NCI-H774 (cell line): ENCODE data around the gene TCEAL4.

Experiments
- DNase-seq: peaks from one replicate; lab custom pipeline; 2025; lab: John Stamatoyannopoulos, UW

TCEAL4 gene

DNA sequence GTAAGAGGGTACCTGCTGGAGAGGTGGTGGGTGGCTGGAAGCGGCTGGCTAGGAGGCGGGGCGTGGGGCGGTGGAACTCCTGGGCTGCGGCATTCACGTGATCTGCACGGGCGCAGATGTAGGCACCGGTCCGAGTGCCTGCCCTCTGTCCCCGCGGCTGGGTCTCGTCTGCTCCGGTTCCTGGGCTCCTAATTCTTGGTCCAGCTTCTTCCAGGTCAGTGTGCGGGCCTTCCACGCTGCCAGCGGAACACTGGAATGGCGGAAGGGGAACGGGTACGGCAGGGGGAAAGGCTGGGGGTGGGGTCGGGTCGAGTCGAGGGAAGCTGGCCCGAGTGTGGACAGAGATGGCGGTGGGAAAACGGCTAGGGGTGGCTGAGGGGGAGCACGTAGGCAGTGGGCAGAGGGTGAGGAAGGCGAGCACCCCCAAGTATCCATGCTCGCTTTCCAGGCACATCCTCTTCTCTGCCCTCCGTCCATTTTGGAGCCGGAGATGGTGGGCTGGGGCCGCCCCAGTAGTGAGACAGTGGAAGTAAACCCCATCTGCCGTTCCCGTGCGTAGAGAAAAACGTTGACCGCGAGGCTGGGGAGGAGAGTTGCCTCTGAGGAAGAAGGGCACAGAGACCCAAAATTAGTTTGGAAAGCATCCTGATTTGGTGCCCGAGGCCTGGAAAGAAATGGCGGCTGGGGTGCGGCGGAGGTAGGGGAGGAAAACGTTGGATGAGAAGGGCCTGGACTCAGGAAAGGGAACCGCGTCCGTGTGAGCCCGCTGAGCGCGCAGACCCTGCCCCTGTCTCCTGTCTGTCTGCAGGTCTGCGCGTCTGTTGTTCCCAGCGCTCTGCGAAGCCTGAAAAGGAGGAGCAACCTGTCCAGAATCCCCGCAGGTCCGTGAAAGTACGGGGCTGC, at the start of gene TCEAL4:
Gene TCEAL4 (plus strand): TSS at position 105 of the 903 bp plus-strand sequence. CDS start 1,161 bp downstream, outside the sequence.
- DNase-seq, result peak; percentile 4

DNA sequence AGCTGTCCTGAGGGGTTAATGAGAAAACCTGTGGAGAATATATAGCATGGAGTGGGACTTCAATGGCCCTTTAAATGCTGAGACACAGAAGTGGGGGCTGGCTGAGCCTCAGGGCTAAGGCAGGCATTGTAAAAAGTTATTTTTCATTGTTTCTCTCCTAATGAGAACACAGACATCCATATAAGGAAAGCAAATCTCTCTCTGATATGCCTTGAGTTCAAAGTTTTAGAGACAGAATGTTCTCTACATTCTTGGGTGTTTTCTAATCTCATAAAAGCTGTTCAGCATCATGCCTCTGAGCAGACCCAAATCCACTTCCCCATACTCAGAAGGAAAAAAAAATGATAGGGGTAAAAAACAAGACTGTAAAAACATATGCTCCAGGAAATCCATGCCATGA, 49.2 kb upstream of the TCEAL4 start:
- DNase-seq, result no peak

DNA sequence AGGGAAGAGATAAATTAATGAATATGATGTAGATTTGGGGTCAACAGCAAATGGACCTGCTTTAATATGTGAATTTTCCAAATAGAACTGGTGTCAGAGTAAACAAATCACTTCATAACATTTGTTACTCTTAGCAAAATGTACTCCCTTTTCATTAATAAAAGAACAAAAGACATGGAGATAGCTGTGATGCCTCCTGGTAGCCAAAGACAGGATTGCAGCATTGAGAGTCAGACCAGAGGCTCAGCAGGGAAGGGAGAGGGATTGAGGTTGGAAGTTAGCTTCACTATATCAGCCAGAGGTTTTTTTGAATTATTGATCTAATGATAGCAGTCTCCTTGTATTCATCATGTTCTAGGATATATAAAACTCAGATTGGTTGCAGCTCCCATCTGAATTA, 48.6 kb upstream of the TCEAL4 start:
- DNase-seq, result no peak

DNA sequence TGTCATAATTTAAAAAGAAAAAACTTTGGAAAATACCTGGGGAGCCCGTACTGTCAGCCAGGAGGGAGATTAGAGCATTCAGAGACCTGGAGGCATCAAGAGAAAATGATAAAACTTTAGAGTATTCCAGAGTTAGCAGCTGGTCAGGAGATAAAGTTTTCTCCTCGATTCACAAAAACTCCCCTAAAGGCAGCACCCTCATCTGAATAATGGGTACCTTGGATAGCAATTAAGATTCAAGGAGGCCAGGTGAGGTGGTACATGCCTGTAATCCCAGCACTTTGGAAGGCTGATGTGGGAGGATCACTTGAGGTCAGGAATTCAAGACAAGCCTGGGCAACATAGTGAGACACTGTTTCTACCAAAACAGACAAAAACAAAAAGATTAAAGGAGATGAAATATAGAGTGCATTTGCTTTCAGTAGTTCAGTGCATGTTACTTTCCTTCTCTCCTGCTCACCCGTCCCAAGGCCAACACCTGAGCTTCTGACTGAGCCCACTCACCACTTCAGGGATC, 47.4 kb upstream of the TCEAL4 start:
- no peak for DNase-seq

DNA sequence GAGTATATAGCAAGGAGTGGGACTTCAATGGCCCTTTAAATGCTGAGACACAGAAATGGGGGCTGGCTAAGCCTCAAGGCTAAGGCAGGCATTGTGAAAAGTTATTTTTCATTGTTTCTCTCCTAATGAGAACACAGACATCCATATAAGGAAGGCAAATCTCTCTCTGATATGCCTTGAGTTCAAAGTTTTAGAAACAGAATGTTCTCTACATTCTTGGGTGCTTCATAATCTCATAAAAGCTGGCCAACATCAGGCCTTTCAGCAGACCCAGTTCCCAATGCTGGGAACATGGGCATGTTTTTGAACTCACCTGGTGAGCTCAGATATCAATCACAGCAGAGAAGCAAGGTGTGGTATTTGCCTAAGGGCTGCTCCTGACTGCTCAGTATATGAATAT, 46.6 kb upstream of the TCEAL4 start:
- no peak for DNase-seq

DNA sequence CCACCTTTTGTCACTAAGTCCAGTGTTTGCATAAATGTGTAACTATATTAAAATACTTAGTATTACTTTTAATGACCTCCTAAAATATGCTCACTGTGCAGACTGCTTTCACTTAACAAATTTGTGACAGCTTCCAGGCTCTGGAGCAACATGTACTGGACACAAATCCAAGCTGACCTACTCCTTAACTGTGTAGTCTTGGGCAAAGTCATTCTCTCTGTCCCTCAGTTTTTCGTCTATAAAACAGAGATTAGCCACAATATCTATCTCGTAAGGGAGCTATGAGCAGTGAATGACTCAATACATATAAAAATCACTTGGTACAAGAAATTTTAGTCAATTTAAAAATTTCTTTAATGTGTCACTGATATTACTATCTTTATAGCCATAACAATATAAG, 45.6 kb upstream of the TCEAL4 start:
- DNase-seq, result no peak

DNA sequence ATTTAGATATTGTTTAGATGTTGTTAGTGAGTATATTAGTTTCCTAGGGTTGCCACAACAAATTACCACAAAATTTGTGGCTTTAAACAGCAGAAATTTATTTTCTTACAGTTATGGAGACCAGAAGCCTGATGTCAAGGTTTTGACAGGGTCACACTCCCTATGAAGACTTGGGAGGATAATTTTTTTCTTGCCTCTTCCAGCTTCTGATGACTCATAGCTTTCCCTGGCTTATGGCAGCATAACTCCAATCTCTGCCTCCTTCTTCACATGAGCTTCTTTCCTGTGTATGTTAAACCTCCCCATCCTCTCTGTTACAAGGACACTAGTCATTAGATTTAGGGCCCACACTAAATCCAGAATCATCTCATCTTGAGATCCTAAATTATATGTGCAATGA, 45.2 kb upstream of the TCEAL4 start:
- no peak for DNase-seq

DNA sequence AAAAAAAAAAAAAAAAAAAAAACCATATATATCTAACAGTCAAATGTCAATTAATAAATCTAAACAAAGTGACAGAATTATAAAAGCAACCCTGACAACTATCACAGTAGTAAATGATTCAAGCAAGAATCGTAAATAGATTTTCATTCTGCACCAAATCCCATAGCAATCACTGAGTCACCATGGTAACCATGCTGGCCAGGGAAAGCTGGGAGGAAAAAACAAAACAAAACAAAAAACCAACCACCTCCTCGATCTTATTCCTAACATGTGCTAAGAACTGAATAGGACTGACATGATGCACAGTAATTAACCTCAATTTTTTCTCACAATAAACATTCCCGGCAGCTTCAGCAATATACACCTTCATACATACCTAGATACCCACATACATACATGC, 35.4 kb upstream of the TCEAL4 start:
- DNase-seq, result no peak

DNA sequence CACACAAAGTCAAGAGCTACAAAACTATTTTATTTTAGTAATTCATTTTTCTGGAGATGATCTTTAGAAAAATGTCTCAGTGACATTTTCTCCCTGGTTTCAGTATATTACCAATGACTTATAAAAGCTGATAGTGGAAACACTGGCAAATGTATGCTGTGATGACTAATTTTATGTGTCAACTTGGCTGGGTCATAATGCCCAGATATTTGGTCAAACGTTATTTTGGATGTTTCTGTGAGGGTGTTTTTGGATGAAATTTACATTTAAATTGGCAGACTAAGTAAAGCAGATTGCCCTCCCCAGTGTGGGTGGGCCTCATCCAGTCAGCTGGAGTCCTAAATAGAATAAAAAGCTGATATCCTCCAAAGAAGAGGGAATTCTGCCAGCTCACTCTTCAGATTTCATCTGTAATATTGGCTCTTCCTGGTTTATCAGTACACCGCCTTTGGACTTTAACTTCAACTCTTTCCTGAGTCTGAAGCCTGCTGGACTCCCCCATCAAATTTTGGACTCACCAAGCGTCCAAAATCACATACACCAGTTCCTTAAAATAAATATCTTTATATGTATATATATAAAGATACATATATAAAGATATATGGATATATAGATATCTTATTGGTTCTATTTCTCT, 34.8 kb upstream of the TCEAL4 start:
- no peak for DNase-seq

DNA sequence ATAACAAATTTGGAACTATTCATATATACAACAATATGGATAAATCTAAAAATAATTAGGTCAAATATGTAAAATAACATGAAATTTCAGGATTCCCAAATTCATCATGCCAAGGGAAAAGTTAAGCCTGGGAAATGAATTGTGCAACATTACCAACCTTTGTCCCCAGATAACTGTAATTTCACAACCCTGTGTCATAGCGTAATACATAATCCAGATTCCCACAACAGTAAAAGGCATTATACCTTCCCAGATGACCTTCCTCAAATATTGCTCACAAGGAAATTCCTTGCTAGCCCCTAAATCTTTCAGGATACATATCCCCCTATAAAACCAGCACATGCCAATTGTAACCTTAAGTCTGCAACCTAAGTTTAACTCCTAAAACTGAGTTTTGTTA, 33.1 kb upstream of the TCEAL4 start:
- DNase-seq, result no peak

DNA sequence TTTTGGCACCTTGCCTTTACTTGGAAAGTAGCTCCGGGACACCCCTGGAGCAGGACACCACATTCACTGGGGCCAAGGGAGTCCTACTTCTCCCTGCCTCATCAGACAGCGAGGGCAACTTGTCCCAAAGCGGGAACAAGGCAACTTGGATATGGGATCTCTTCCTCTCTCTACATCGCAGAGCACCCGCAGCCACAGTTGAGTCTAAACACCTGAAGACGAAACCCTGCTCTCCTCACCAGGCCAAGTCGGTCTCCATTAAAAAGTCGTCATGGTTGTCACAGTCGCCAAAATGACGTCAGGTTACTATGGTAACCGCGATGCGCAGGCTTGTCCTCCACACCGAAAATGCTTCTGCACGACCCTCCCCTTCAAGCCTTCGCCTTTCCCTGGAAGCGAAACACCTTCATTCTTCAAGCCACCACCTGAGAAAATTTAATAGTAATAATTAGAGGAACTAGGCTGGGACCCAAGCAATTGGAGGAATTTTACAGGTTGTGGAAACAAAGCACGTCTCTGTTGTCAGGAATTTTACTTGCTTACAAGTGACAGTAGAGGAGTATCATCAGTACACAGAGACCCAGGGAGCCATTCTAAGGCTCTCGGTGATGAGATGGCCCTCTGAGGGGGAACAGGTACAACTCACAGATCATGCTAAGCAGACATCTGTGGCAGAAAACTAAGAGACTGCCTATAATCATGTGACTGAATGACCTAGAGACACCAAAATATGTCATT, 30.5 kb upstream of the TCEAL4 start:
- DNase-seq, result peak; percentile 47

DNA sequence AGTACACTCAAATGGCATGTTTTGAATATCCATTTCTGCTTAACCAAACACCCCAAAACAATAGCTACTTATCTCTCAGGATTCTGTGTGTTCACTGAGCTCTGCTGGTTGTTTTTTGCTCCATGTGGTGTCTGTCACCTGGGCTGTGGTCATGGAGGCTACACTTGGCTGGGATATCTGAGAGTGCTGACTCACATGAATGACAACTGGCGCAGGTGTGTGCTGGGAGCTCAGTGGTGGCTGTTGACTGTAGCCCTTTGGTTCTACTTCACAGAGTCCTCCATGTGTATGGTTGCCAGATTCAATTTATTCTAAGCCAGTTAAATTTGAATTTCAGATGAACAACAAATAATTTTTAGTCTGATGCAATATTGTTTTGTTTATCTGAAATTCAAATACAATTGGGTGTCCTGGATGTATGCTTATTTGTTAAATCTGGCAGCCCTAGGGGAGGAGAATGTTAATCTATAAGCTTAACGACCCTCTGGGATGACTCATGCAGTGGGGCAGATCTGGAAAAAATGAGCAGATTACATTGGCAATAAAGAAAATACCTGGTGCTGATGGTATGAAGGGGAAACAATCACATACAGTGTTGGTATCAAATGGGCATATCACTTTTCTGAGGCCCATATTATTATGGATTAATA, 28.2 kb upstream of the TCEAL4 start:
- DNase-seq, result no peak

DNA sequence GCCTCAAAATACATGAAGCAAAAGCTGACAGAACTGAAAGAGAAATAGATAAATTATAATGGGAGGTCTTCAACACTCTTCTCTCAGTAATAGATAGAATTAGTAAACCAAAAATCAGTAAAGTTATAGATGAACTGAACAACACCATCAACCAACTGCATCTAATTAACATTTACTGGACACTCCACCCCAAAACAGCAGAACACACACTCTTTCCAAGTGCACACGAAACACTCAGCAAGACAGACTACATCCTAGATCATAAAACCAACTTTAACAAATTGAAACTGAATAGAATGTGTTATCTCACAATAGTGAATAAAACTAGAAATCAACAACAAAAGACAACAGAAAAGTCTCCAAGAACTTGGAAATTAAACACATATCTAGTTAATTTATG, 25.1 kb upstream of the TCEAL4 start:
- DNase-seq, result no peak

DNA sequence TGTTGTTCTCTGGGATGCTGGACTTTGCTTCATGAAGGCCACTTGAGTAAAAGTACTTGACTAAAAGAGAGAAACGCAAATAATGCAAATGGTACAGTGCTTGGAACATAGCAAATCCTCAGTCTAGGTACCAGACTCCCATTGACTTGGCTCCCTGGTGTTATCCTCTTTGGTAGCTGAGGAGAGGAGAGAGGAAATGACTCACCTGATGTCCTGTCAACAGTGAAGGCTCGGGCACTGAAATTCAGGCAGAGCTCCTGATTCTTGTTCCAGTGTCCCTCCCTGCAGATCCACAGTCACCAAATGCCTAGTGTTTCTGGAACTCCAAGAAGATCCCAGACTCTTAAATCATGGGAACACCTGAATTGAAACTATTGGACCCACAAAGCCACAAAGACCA, 22.5 kb upstream of the TCEAL4 start:
- DNase-seq, result no peak

DNA sequence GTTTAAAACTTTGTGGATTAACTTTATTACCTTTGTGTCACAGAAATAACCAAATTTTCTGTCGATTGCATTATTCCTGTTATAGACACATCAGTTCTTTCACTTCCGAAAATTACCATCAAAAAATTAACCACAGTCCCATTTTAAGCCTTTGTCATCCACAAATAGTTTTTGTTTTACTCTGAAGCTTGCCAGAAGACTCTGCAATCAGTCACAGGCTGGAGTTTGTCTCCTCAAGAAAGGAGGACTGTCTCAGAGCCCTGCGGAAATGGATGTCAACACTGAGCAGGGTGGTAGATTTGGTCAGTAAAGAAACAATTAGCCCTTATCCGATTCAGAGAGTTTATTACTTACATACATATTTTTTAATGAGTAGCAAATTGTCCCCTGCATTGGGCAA, 20.1 kb upstream of the TCEAL4 start:
- no peak for DNase-seq

DNA sequence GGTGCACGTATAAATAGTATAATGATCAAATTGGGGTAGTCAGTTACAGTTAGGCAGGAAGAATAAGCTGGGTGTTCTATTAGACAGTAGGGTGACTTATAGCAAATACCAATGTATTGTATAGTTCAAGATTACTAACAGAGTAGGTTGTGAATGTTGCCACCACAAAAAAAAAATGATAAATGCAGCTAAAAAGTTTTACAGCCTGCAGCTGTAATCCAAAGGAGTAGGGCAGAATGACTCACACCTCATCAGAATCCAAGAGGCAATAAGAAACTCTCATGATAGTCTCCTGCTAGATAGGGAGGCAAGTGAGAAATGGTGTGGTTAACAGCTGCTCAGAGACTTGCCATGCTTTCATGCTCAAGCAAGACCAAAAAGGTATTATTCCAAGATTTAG, 19.6 kb upstream of the TCEAL4 start:
- no peak for DNase-seq

DNA sequence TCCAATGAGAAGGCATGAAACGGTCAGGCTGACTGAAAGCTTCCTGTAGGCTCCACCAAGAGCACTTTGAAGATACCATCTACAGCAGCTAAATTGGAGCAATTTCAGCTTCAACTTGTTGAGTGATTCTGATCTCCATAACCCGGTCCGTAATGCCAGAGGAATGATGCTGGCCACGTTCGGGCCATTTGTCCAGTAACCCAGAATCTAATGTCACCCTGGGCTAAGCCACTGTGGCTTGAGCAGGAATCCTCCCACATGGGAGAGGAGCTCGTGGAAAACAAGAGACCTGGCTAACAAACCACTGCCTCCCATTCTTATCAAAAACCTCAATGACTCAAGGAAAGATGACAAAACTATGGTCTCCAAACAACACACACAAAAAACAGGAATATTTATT, 14.2 kb upstream of the TCEAL4 start:
- DNase-seq, result no peak

DNA sequence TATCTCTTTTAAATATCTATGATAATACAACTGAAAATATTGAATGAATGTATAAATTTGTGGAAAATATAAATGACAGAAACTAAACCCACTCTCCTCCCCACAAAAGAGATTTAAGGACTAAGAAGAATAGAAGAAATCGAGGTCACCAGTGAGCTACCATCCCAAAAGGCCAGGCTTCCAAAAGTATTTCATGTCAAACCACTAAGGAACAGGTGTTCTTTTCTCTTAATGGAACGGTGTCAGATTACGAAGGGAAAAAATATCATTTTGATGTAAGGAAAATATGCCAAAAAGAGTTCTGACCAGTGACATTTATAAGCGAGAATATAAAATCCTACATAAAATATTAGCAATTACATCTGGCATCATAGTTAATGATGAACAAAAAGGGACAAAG, 13.6 kb upstream of the TCEAL4 start:
- DNase-seq, result no peak

DNA sequence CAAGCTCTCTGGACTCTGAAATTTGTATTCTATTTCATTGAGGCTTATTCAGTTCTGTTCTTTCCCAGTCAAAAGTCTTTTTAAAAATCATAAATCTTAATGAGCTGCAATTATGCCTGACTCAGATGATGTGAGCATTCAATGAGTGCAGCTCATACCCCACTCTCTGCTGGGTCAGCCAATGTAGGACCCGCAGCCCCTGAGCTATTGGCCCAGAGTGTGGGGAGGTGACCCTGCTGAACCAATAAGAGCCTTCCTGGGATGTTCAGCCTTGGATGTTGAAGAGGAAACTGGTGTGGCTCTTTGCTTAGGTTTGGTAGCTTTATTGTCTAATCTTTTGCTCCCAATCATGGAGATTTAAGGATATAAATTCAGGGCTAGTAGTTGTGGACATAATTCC, 12.1 kb upstream of the TCEAL4 start:
- no peak for DNase-seq

DNA sequence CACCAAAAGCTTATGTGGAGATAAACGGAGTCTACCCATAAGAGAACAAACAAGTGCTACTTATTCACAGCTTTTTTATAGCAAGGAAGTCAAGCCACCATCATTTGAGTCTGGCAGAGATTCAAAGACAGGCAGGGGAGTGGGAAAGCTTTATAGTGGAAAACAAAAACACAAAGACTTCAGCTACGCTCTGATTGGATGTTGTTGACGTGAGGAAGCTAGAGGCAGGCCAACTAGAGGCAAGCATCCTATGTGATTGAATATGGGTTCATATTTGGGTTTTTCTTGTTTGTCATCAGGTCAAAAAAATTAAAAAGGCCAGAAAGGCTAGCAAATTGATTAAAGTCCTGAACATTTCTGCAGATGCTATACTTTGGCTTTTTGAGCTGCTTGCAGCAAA, 719 bp upstream of the TCEAL4 start:
- no peak for DNase-seq

DNA sequence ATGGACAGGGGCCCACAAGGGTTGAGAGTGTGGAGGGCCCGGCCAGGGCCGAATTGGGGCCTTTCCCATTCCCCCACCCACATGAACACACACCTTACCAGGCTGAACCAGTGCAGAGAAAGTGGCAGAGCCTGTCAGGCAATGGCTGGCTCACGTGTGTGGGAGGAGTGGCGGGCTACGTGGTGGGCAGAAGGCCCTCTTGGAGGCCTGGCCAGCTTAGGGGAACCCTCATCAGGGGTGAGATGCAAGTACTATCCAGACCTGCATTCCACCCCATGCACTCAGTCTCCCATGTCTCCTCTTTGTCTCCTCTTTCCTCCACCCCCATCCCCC, 965 bp downstream of the TCEAL4 start:
- no peak for DNase-seq

DNA sequence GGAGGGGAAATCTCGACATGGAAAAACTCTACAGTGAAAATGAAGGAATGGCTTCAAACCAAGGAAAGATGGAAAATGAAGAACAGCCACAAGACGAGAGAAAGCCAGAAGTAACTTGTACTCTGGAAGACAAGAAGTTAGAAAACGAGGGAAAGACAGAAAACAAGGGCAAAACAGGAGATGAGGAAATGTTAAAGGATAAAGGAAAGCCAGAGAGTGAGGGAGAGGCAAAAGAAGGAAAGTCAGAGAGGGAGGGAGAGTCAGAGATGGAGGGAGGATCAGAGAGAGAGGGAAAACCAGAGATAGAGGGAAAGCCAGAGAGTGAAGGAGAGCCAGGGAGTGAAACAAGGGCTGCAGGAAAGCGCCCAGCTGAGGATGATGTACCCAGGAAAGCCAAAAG, 1.3 kb downstream of the TCEAL4 start:
- DNase-seq, result no peak
